ENCODE results near the gene SRSF1. TPM values are rescaled to one million over a fixed set of nuclear protein-coding genes. Genes with fewer than 3 reads are reported as not detected.
"Not testable (repeated sequence)": the region's sequence is repeated elsewhere in the genome, so short reads cannot be mapped to it uniquely, and the experiment has no call there.

SRSF1 gene
- total and polyA plus RNA-seq, 4 donors: 52.3 to 201 (median 114) TPM

- WGBS: 95% methylated on average over 6 of the region's 6 CpGs
- Histone ChIP-seq H3K36me3 (ENCODE audit: control insufficient read depth in 4 of 4, insufficient read depth in 3 of 4, low read depth in 1 of 4, low read length in 3 of 4) (no peaks in the 10 kb centered on the region), H3K9ac (ENCODE audit: low read depth in 1 of 2, low read length in 2 of 2) (no peak overlapping the region), H3K4me1 (ENCODE audit: control insufficient read depth in 4 of 4, insufficient read depth in 4 of 4, low read length in 3 of 4) (peaks cover 0 to 7% (median 5%) of the 10 kb centered on the region in 4 donors), H3K4me3 (ENCODE audit: low read depth in 1 of 3, low read length in 3 of 3) (no peak overlapping the region), H3K9me3 (ENCODE audit: control insufficient read depth in 4 of 4, low read length in 3 of 4) (no peaks in the 10 kb centered on the region), H3K27ac (ENCODE audit: low read depth in 1 of 2, low read length in 2 of 2) (no peak overlapping the region), H3K27me3 (ENCODE audit: control insufficient read depth in 4 of 4, insufficient read depth in 4 of 4, low read length in 3 of 4) (no peaks in the 10 kb centered on the region)
- DNase-seq (ENCODE audit: low spot score): no peak
- no peak for TF ChIP-seq MAX (IDR thresholded peaks at IDR 0.05)
- no peak for TF ChIP-seq YY1 (IDR thresholded peaks at IDR 0.05)
- TF ChIP-seq CTCF (IDR thresholded peaks at IDR 0.05; ENCODE audit: low read depth, low read length, missing input control): no peak
- no peak for TF ChIP-seq EGR1 (IDR thresholded peaks at IDR 0.05; ENCODE audit: low read depth in 2 of 2)
- TF ChIP-seq FOXA2 (IDR thresholded peaks at IDR 0.05): no peak
- no peak for TF ChIP-seq ATF3 (IDR thresholded peaks at IDR 0.05)
- no peak for TF ChIP-seq REST (IDR thresholded peaks at IDR 0.05)
- no peak for TF ChIP-seq SP1 (IDR thresholded peaks at IDR 0.05)
- TF ChIP-seq HNF4G (IDR thresholded peaks at IDR 0.05): no peak
Observed at GRCh38 chr17:57959929-57960328, 47.1 kb downstream of the SRSF1 start.

DNA sequence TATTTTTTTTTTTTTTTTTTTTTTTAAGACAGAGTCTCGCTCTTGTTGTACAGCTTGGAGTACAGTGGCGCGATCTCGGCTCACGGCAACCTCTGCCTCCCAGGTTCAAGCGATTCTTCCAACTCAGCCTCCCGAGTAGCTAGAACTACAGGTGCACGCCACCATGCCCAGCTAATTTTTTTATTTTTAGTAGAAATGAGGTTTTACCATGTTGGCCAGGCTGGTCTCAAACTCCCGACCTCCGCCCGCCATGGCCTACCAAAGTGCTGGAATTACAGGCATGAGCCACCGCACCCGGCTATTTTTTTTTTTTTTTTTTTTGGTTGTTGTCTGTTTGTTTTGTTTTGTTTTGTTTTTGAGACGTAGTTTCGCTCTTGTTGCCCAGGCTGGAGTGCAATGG, 48.7 kb downstream of the SRSF1 start:
- not testable (repeated sequence) for DNase-seq (ENCODE audit: low spot score); H3K27me3 ChIP-seq (ENCODE audit: control insufficient read depth in 4 of 4, insufficient read depth in 4 of 4, low read length in 3 of 4); H3K4me3 ChIP-seq (ENCODE audit: low read depth in 1 of 3, low read length in 3 of 3); H3K9me3 ChIP-seq (ENCODE audit: control insufficient read depth in 4 of 4, low read length in 3 of 4); H3K36me3 ChIP-seq (ENCODE audit: control insufficient read depth in 4 of 4, insufficient read depth in 3 of 4, low read depth in 1 of 4, low read length in 3 of 4); H3K9ac ChIP-seq (ENCODE audit: low read depth in 1 of 2, low read length in 2 of 2); H3K27ac ChIP-seq (ENCODE audit: low read depth in 1 of 2, low read length in 2 of 2)
- peaks cover 6 to 20% (median 12%) of the 10 kb centered on the region in 4 donors for H3K4me1 ChIP-seq (ENCODE audit: control insufficient read depth in 4 of 4, insufficient read depth in 4 of 4, low read length in 3 of 4)
- 96% methylated on average over 15 of the region's 15 CpGs for WGBS

DNA sequence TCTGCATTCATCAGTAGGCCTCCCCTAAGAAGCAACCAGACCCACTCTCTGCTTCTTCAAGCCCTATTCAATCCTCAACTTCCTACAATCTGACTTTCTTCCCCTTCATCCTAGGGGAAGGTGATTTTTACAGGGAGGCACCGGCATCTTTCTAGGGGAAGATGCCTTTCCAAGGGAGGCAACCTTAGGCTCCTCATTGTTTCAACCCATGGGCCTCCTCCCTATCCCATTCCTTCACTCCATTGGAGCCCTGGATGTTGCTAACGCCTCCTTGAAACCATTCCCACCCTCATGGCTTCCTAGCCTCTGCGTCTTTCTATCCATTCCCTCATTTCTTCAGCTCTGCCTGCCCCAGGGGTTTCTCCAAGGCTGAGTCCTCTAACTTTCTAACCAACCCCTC, 49.2 kb downstream of the SRSF1 start:
- peaks cover 8 to 24% (median 17%) of the 10 kb centered on the region in 4 donors for H3K4me1 ChIP-seq (ENCODE audit: control insufficient read depth in 4 of 4, insufficient read depth in 4 of 4, low read length in 3 of 4)
- DNase-seq (ENCODE audit: low spot score): no peak
- no peaks in the 10 kb centered on the region for H3K9me3 ChIP-seq (ENCODE audit: control insufficient read depth in 4 of 4, low read length in 3 of 4)
- no peak overlapping the region for H3K27ac ChIP-seq (ENCODE audit: low read depth in 1 of 2, low read length in 2 of 2)
- 95% methylated on average over 3 of the region's 3 CpGs for WGBS
- H3K4me3 ChIP-seq (ENCODE audit: low read depth in 1 of 3, low read length in 3 of 3): no peak overlapping the region
- no peaks in the 10 kb centered on the region for H3K27me3 ChIP-seq (ENCODE audit: control insufficient read depth in 4 of 4, insufficient read depth in 4 of 4, low read length in 3 of 4)
- H3K9ac ChIP-seq (ENCODE audit: low read depth in 1 of 2, low read length in 2 of 2): no peak overlapping the region
- H3K36me3 ChIP-seq (ENCODE audit: control insufficient read depth in 4 of 4, insufficient read depth in 3 of 4, low read depth in 1 of 4, low read length in 3 of 4): no peaks in the 10 kb centered on the region
- no peak for TF ChIP-seq EGR1 (IDR thresholded peaks at IDR 0.05; ENCODE audit: low read depth in 2 of 2)
- TF ChIP-seq, protein P1, sequence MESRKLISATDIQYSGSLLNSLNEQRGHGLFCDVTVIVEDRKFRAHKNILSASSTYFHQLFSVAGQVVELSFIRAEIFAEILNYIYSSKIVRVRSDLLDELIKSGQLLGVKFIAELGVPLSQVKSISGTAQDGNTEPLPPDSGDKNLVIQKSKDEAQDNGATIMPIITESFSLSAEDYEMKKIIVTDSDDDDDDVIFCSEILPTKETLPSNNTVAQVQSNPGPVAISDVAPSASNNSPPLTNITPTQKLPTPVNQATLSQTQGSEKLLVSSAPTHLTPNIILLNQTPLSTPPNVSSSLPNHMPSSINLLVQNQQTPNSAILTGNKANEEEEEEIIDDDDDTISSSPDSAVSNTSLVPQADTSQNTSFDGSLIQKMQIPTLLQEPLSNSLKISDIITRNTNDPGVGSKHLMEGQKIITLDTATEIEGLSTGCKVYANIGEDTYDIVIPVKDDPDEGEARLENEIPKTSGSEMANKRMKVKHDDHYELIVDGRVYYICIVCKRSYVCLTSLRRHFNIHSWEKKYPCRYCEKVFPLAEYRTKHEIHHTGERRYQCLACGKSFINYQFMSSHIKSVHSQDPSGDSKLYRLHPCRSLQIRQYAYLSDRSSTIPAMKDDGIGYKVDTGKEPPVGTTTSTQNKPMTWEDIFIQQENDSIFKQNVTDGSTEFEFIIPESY (IDR thresholded peaks at IDR 0.05): no peak
- no peak for TF ChIP-seq ATF3 (IDR thresholded peaks at IDR 0.05)
- no peak for TF ChIP-seq JUND (IDR thresholded peaks at IDR 0.05)
- TF ChIP-seq NR2F2 (IDR thresholded peaks at IDR 0.05): no peak
- TF ChIP-seq REST (IDR thresholded peaks at IDR 0.05): no peak
- no peak for TF ChIP-seq SP1 (IDR thresholded peaks at IDR 0.05)
- no peak for TF ChIP-seq FOXA1 (IDR thresholded peaks at IDR 0.05)
- no peak for TF ChIP-seq HNF4A (conservative IDR thresholded peaks at IDR 0.05)

Measured in liver (tissue), 9 donors.